ENCODE data around the gene PKP1.

The PKP1 gene

GRCh38 chr1:201267481-201268229 lies 15.7 kb upstream of the PKP1 start:
- H2AK5ac ChIP-seq (ENCODE audit: low read depth, low read length) = no peak overlapping the region
- no peak overlapping the region for H3K27ac ChIP-seq (replicated peaks; ENCODE audit: low read length)
- H3K36me3 ChIP-seq (replicated peaks in 1 of 2; ENCODE audit: control insufficient read depth in 2 of 2, insufficient read depth in 2 of 2, low read length in 2 of 2) = no peaks in the 10 kb centered on the region
- no peak overlapping the region for H3K14ac ChIP-seq (ENCODE audit: low read length)
- H3K9me3 ChIP-seq (replicated peaks in 1 of 2; ENCODE audit: control insufficient read depth in 2 of 2, insufficient read depth in 1 of 2, low read depth in 1 of 2, low read length in 2 of 2) = no peaks in the 10 kb centered on the region
- H2BK5ac ChIP-seq (ENCODE audit: low read length) = no peak overlapping the region
- no peak overlapping the region for H2AFZ ChIP-seq (ENCODE audit: low read length)
- H4K91ac ChIP-seq (ENCODE audit: low read depth, low read length, poor library complexity) = no peak overlapping the region
- H3K4ac ChIP-seq (ENCODE audit: low read length) = no peak overlapping the region
- H3K4me2 ChIP-seq (ENCODE audit: insufficient read depth, low read length, poor library complexity, severe bottlenecking) = no peak overlapping the region
- no peak overlapping the region for H2BK15ac ChIP-seq (ENCODE audit: low read length)
- H3K27me3 ChIP-seq (ENCODE audit: control insufficient read depth in 3 of 3, insufficient read depth in 3 of 3, low read depth in 1 of 3, low read length in 3 of 3) = peaks cover 0 to 30% (median 0%) of the 10 kb centered on the region in 3 experiments
- H3K4me1 ChIP-seq (ENCODE audit: control insufficient read depth in 2 of 2, insufficient read depth in 1 of 2, low read depth in 1 of 2, low read length in 2 of 2) = peaks cover 0 to 4% of the 10 kb centered on the region in 2 donors
- no CpG with 5 or more reads among the region's 14 CpGs for WGBS, 2 donors (ENCODE audit: extremely low coverage in 2 of 2, insufficient read length in 2 of 2, insufficient replicate concordance in 1 of 2)
- no peak overlapping the region for H3K18ac ChIP-seq (ENCODE audit: low read length)
- H3K4me3 ChIP-seq (ENCODE audit: low read length in 2 of 2) = no peak overlapping the region
- H3K9ac ChIP-seq (ENCODE audit: low read depth, low read length, poor library complexity) = no peak overlapping the region
- H3K23ac ChIP-seq (ENCODE audit: low read depth, low read length, poor library complexity) = no peak overlapping the region
- H4K8ac ChIP-seq (ENCODE audit: low read depth, low read length) = no peak overlapping the region
- H2BK12ac ChIP-seq (ENCODE audit: low read length) = no peak overlapping the region
- DNase-seq (ENCODE audit: low spot score) = no peak
- no peaks in the 10 kb centered on the region for H3K79me1 ChIP-seq (ENCODE audit: low read depth, low read length)
- H2BK120ac ChIP-seq (ENCODE audit: low read depth, low read length) = no peak overlapping the region

GRCh38 chr1:201268604-201269151 lies 14.6 kb upstream of the PKP1 start:
- H3K36me3 ChIP-seq (replicated peaks in 1 of 2; ENCODE audit: control insufficient read depth in 2 of 2, insufficient read depth in 2 of 2, low read length in 2 of 2) = no peaks in the 10 kb centered on the region
- no peak overlapping the region for H2BK15ac ChIP-seq (ENCODE audit: low read length)
- H3K4me3 ChIP-seq (ENCODE audit: low read length in 2 of 2) = no peak overlapping the region
- H3K18ac ChIP-seq (ENCODE audit: low read length) = no peak overlapping the region
- H4K8ac ChIP-seq (ENCODE audit: low read depth, low read length) = no peak overlapping the region
- no peak overlapping the region for H2AK5ac ChIP-seq (ENCODE audit: low read depth, low read length)
- peaks cover 0 to 6% of the 10 kb centered on the region in 2 donors for H3K4me1 ChIP-seq (ENCODE audit: control insufficient read depth in 2 of 2, insufficient read depth in 1 of 2, low read depth in 1 of 2, low read length in 2 of 2)
- no peak overlapping the region for H3K4me2 ChIP-seq (ENCODE audit: insufficient read depth, low read length, poor library complexity, severe bottlenecking)
- H3K9ac ChIP-seq (ENCODE audit: low read depth, low read length, poor library complexity) = no peak overlapping the region
- H2BK5ac ChIP-seq (ENCODE audit: low read length) = no peak overlapping the region
- H2AFZ ChIP-seq (ENCODE audit: low read length) = no peak overlapping the region
- no CpG with 5 or more reads among the region's 12 CpGs for WGBS, 2 donors (ENCODE audit: extremely low coverage in 2 of 2, insufficient read length in 2 of 2, insufficient replicate concordance in 1 of 2)
- peaks cover 0 to 30% (median 0%) of the 10 kb centered on the region in 3 experiments for H3K27me3 ChIP-seq (ENCODE audit: control insufficient read depth in 3 of 3, insufficient read depth in 3 of 3, low read depth in 1 of 3, low read length in 3 of 3)
- no peak for DNase-seq (ENCODE audit: low spot score)
- H2BK12ac ChIP-seq (ENCODE audit: low read length) = no peak overlapping the region
- H3K27ac ChIP-seq (replicated peaks; ENCODE audit: low read length) = no peak overlapping the region
- no peak overlapping the region for H2BK120ac ChIP-seq (ENCODE audit: low read depth, low read length)
- H3K4ac ChIP-seq (ENCODE audit: low read length) = no peak overlapping the region
- H4K91ac ChIP-seq (ENCODE audit: low read depth, low read length, poor library complexity) = no peak overlapping the region
- no peaks in the 10 kb centered on the region for H3K9me3 ChIP-seq (replicated peaks in 1 of 2; ENCODE audit: control insufficient read depth in 2 of 2, insufficient read depth in 1 of 2, low read depth in 1 of 2, low read length in 2 of 2)
- H3K23ac ChIP-seq (ENCODE audit: low read depth, low read length, poor library complexity) = no peak overlapping the region
- H3K79me1 ChIP-seq (ENCODE audit: low read depth, low read length) = no peaks in the 10 kb centered on the region
- H3K14ac ChIP-seq (ENCODE audit: low read length) = no peak overlapping the region

GRCh38 chr1:201269281-201269680 lies 14.0 kb upstream of the PKP1 start:
- peaks cover 0 to 6% of the 10 kb centered on the region in 2 donors for H3K4me1 ChIP-seq (ENCODE audit: control insufficient read depth in 2 of 2, insufficient read depth in 1 of 2, low read depth in 1 of 2, low read length in 2 of 2)
- DNase-seq (ENCODE audit: low spot score) = no peak
- H3K27ac ChIP-seq (replicated peaks; ENCODE audit: low read length) = no peak overlapping the region
- H3K9me3 ChIP-seq (replicated peaks in 1 of 2; ENCODE audit: control insufficient read depth in 2 of 2, insufficient read depth in 1 of 2, low read depth in 1 of 2, low read length in 2 of 2) = no peaks in the 10 kb centered on the region
- no peaks in the 10 kb centered on the region for H3K79me1 ChIP-seq (ENCODE audit: low read depth, low read length)
- H3K14ac ChIP-seq (ENCODE audit: low read length) = no peak overlapping the region
- H3K18ac ChIP-seq (ENCODE audit: low read length) = no peak overlapping the region
- no peak overlapping the region for H2BK12ac ChIP-seq (ENCODE audit: low read length)
- no peak overlapping the region for H4K91ac ChIP-seq (ENCODE audit: low read depth, low read length, poor library complexity)
- H2BK120ac ChIP-seq (ENCODE audit: low read depth, low read length) = no peak overlapping the region
- no CpG with 5 or more reads among the region's 7 CpGs for WGBS, 2 donors (ENCODE audit: extremely low coverage in 2 of 2, insufficient read length in 2 of 2, insufficient replicate concordance in 1 of 2)
- no peak overlapping the region for H2AFZ ChIP-seq (ENCODE audit: low read length)
- H3K23ac ChIP-seq (ENCODE audit: low read depth, low read length, poor library complexity) = no peak overlapping the region
- H2BK15ac ChIP-seq (ENCODE audit: low read length) = no peak overlapping the region
- H3K4ac ChIP-seq (ENCODE audit: low read length) = no peak overlapping the region
- no peak overlapping the region for H2BK5ac ChIP-seq (ENCODE audit: low read length)
- H3K4me3 ChIP-seq (ENCODE audit: low read length in 2 of 2) = no peak overlapping the region
- no peaks in the 10 kb centered on the region for H3K36me3 ChIP-seq (replicated peaks in 1 of 2; ENCODE audit: control insufficient read depth in 2 of 2, insufficient read depth in 2 of 2, low read length in 2 of 2)
- no peak overlapping the region for H3K9ac ChIP-seq (ENCODE audit: low read depth, low read length, poor library complexity)
- peaks cover 0 to 30% (median 0%) of the 10 kb centered on the region in 3 experiments for H3K27me3 ChIP-seq (ENCODE audit: control insufficient read depth in 3 of 3, insufficient read depth in 3 of 3, low read depth in 1 of 3, low read length in 3 of 3)
- no peak overlapping the region for H3K4me2 ChIP-seq (ENCODE audit: insufficient read depth, low read length, poor library complexity, severe bottlenecking)
- H2AK5ac ChIP-seq (ENCODE audit: low read depth, low read length) = no peak overlapping the region
- H4K8ac ChIP-seq (ENCODE audit: low read depth, low read length) = no peak overlapping the region

GRCh38 chr1:201269900-201270410 lies 13.4 kb upstream of the PKP1 start:
- Histone ChIP-seq H3K23ac (ENCODE audit: low read depth, low read length, poor library complexity) (no peak overlapping the region), H3K36me3 (replicated peaks in 1 of 2; ENCODE audit: control insufficient read depth in 2 of 2, insufficient read depth in 2 of 2, low read length in 2 of 2) (no peaks in the 10 kb centered on the region), H2BK12ac (ENCODE audit: low read length) (no peak overlapping the region), H2AFZ (ENCODE audit: low read length) (no peak overlapping the region), H3K4me1 (ENCODE audit: control insufficient read depth in 2 of 2, insufficient read depth in 1 of 2, low read depth in 1 of 2, low read length in 2 of 2) (peaks cover 0 to 6% of the 10 kb centered on the region in 2 donors), H4K8ac (ENCODE audit: low read depth, low read length) (no peak overlapping the region), H3K27me3 (ENCODE audit: control insufficient read depth in 3 of 3, insufficient read depth in 3 of 3, low read depth in 1 of 3, low read length in 3 of 3) (peaks cover 0 to 33% (median 0%) of the 10 kb centered on the region in 3 experiments), H2BK120ac (ENCODE audit: low read depth, low read length) (no peak overlapping the region), H3K14ac (ENCODE audit: low read length) (no peak overlapping the region), H4K91ac (ENCODE audit: low read depth, low read length, poor library complexity) (no peak overlapping the region), H3K4ac (ENCODE audit: low read length) (no peak overlapping the region), H2AK5ac (ENCODE audit: low read depth, low read length) (no peak overlapping the region), H3K4me3 (ENCODE audit: low read length in 2 of 2) (no peak overlapping the region), H3K18ac (ENCODE audit: low read length) (no peak overlapping the region), H3K4me2 (ENCODE audit: insufficient read depth, low read length, poor library complexity, severe bottlenecking) (no peak overlapping the region), H3K9ac (ENCODE audit: low read depth, low read length, poor library complexity) (no peak overlapping the region), H2BK5ac (ENCODE audit: low read length) (no peak overlapping the region), H3K79me1 (ENCODE audit: low read depth, low read length) (peaks cover 2% of the 10 kb centered on the region), H3K27ac (replicated peaks; ENCODE audit: low read length) (no peak overlapping the region), H2BK15ac (ENCODE audit: low read length) (no peak overlapping the region), H3K9me3 (replicated peaks in 1 of 2; ENCODE audit: control insufficient read depth in 2 of 2, insufficient read depth in 1 of 2, low read depth in 1 of 2, low read length in 2 of 2) (no peaks in the 10 kb centered on the region)
- DNase-seq (ENCODE audit: low spot score) = no peak
- WGBS, 2 donors (ENCODE audit: extremely low coverage in 2 of 2, insufficient read length in 2 of 2, insufficient replicate concordance in 1 of 2) = no CpG with 5 or more reads among the region's 6 CpGs
